Kidney epithelial cell (primary cell): ENCODE results near the gene MFSD8. TPM values are rescaled to one million over a fixed set of nuclear protein-coding genes. Genes with fewer than 3 reads are reported as not detected.
"Not testable (repeated sequence)": the region's sequence is repeated elsewhere in the genome, so short reads cannot be mapped to it uniquely, and the experiment has no call there.

Experiments used
- DNase-seq: peaks from one replicate; pipeline ENCODE4 v3.0.0-alpha.2; 2010; ENCODE audit warnings: low read depth
- H3K27me3 ChIP-seq: 2 replicates; pipeline ENCODE4 v1.6.0; 2011; ENCODE audit warnings: low read length; ENCODE audit not compliant: control insufficient read depth, insufficient read depth
- H3K36me3 ChIP-seq: 2 replicates; pipeline ENCODE4 v1.5.1; 2011; ENCODE audit warnings: low read length; ENCODE audit not compliant: control insufficient read depth, insufficient read depth
- H3K4me3 ChIP-seq: 2 replicates; pipeline ENCODE4 v1.5.1; 2011; ENCODE audit warnings: low read depth, mild to moderate bottlenecking, control low read depth, low read length
- CTCF ChIP-seq: IDR thresholded peaks from 2 replicates; pipeline ENCODE4 v1.5.1; 2011; ENCODE audit warnings: mild to moderate bottlenecking, moderate library complexity, low read length, control low read depth, inconsistent platforms; ENCODE audit not compliant: insufficient read depth, poor library complexity, severe bottlenecking
- total RNA-seq: library from RNA; depleted of rRNA; stranded (reverse); fragments of >200 nt; gene quantifications from 2 replicates; pipeline ENCODE4 v1.2.3, GENCODE V29; 2015

The MFSD8 gene
- total RNA-seq, 1 donor from 2014 or later, result 20.2 TPM

DNA sequence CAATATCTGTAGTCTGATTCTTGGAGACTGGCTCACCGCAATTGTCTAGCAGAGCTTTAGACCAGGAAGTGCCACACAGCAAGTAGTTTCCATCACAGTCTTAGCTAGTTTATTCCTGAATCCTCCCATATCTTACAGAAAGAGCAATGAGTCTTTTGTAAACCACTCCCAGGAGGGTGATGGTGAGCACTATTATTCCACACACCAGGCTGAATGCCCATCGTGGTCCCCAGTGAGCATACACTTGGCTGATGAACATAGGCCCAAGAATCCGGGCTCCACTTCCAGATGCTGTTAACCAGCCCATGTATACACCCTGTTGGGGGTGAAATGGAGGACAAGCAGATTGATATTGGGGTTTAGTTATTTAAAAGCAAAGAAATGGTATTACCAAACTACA lies 44.5 kb downstream of the MFSD8 start:
- DNase-seq, result no peak
- Histone ChIP-seq H3K27me3 (no peaks in the 10 kb centered on the region), H3K4me3 (no peak overlapping the region), H3K36me3 (no peaks in the 10 kb centered on the region)
- TF ChIP-seq CTCF, result no peak

GRCh38 chr4:127917151-127917550 lies 47.8 kb downstream of the MFSD8 start:
- no peak for TF ChIP-seq CTCF
- Histone ChIP-seq H3K36me3 (no peaks in the 10 kb centered on the region), H3K27me3 (no peaks in the 10 kb centered on the region), H3K4me3 (no peak overlapping the region)
- no peak for DNase-seq

DNA sequence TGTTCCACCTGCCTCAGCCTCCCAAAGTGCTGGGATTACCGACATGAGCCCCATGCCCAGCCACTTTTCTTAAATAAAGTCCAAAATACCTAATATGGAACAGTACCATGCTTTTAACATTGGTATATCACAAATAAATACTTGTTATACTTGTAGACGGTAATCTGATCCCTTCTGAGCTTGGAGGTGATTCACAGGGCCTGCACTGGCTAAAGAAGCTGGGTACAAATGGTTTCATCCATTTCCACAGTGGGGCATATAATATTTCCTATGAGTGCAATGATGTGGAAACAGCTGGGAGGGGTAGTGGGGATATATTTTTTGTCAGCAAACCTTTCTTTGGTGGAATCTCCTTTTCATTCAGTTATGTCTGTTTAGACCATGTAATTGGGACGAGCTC lies 48.5 kb downstream of the MFSD8 start:
- H3K36me3 ChIP-seq, result no peaks in the 10 kb centered on the region
- H3K4me3 ChIP-seq, result no peak overlapping the region
- no peaks in the 10 kb centered on the region for H3K27me3 ChIP-seq
- TF ChIP-seq CTCF, result no peak
- no peak for DNase-seq

- H3K4me3 ChIP-seq, result no peak overlapping the region
- H3K36me3 ChIP-seq, result no peaks in the 10 kb centered on the region
- DNase-seq, result no peak
- H3K27me3 ChIP-seq, result no peaks in the 10 kb centered on the region
- no peak for TF ChIP-seq CTCF
Measured at GRCh38 chr4:127905029-127905428, 59.9 kb downstream of the MFSD8 start.

DNA sequence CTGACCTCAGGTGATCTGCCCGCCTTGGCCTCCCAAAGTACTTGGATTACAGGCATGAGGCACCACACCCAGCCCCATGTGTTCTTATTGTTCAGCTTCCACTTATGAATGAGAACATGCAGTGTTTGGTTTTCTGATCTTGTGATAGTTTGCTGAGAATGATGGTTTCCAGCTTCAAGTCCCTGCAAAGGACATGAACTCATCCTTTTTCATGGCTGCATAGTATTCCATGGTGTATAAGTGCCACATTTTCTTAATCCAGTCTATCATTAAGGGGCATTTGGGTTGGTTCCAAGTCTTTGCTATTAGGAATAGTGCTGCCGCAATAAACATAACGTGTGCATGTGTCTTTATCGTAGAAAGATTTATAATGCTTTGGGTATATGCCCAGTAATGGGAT lies 65.3 kb downstream of the MFSD8 start:
- H3K27me3 ChIP-seq, H3K36me3 ChIP-seq: not testable (repeated sequence)

DNA sequence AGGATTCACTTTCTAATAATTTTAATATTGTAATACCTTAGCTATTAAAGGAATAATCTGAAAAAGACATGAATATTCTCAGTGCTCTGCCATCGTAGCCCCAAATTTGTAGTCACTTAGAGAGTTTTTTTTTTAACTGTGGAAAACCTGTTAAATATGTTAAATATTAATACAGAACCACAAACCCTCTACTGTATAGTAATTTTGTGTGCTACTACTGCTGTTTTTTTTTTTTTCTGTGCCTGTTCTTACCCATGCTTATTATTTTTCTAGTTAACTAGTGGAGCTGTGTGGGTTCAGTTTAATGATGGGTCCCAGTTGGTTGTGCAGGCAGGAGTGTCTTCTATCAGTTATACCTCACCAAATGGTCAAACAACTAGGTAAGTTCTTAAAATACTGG lies 68.4 kb downstream of the MFSD8 start:
- DNase-seq, result no peak
- TF ChIP-seq CTCF, result no peak
- H3K27me3 ChIP-seq, result no peaks in the 10 kb centered on the region
- H3K36me3 ChIP-seq, result no peaks in the 10 kb centered on the region
- H3K4me3 ChIP-seq, result no peak overlapping the region

More for the DNA sequence above, 65.3 kb downstream of the MFSD8 start:
- H3K4me3 ChIP-seq, DNase-seq: not testable (repeated sequence)

GRCh38 chr4:127896069-127896468 lies 68.9 kb downstream of the MFSD8 start:
- Histone ChIP-seq H3K4me3 (no peak overlapping the region), H3K27me3 (no peaks in the 10 kb centered on the region), H3K36me3 (no peaks in the 10 kb centered on the region)
- no peak for DNase-seq
- no peak for TF ChIP-seq CTCF
